GM23248 (cell line): ENCODE data around the gene JAK2.

ENCODE experiments used
- EZH2 ChIP-seq: fragments of 200-600 bp; sonication (generic); IDR thresholded peaks from 2 replicates; pipeline ENCODE4 v1.6.1; 2018; ENCODE audit warnings: antibody characterized with exemption, mild to moderate bottlenecking; ENCODE audit not compliant: insufficient read depth, poor library complexity, severe bottlenecking
- EZH2phosphoT487 ChIP-seq: fragments of 200-600 bp; sonication (generic); IDR thresholded peaks from 2 replicates; pipeline ENCODE4 v1.6.1; 2018; ENCODE audit warnings: antibody characterized with exemption, moderate library complexity, mild to moderate bottlenecking, low read depth; ENCODE audit not compliant: insufficient read depth

- TF ChIP-seq EZH2 (no peak), EZH2phosphoT487 (no peak)
These were observed 127.6 kb downstream of the JAK2 start for GRCh38 chr9:5112646-5113045.
